ENCODE measurements around the gene MAST1.
"Not testable (repeated sequence)": the region's sequence is repeated elsewhere in the genome, so short reads cannot be mapped to it uniquely, and the experiment has no call there.

MAST1 gene

GRCh38 chr19:12801466-12802266, 36.6 kb upstream of the MAST1 start, which contains the start of the genes PRDX2 and THSD8:
TSS of gene PRDX2 (minus strand) at chr19:12801800. CDS start at chr19:12801261, 539 bp downstream.
TSS of gene THSD8 (plus strand) at chr19:12802069. CDS start at chr19:12802072, 3 bp downstream.
- peak; percentile 63 for DNase-seq

- no peak for DNase-seq
These were observed 35.8 kb upstream of the MAST1 start for GRCh38 chr19:12802267-12803106.

- no peak for DNase-seq
These were observed 34.3 kb upstream of the MAST1 start for GRCh38 chr19:12804051-12804450.

- peak; percentile 81 for DNase-seq
These were observed 31.9 kb upstream of the MAST1 start, which contains the start of gene RNASEH2A for GRCh38 chr19:12806242-12807081. TSS of gene RNASEH2A (plus strand) at chr19:12806584. CDS start at chr19:12806674, 90 bp downstream.

- no peak for DNase-seq
These were observed 23.2 kb upstream of the MAST1 start for GRCh38 chr19:12815088-12815487.

- DNase-seq: not testable (repeated sequence)
These were observed 21.1 kb upstream of the MAST1 start for GRCh38 chr19:12817188-12817587.

- DNase-seq: not testable (repeated sequence)
These were observed 20.5 kb upstream of the MAST1 start for GRCh38 chr19:12817810-12818209.

- DNase-seq: no peak
These were observed 16.6 kb upstream of the MAST1 start for GRCh38 chr19:12821761-12822160.

- no peak for DNase-seq
These were observed 12.8 kb upstream of the MAST1 start for GRCh38 chr19:12825254-12826131.

- no peak for DNase-seq
These were observed 9.8 kb upstream of the MAST1 start for GRCh38 chr19:12828494-12828893.

GRCh38 chr19:12833418-12833737, 4.9 kb upstream of the MAST1 start:
- DNase-seq: no peak

GRCh38 chr19:12833738-12834565, 4.4 kb upstream of the MAST1 start:
- DNase-seq: no peak

GRCh38 chr19:12834566-12834943, 3.8 kb upstream of the MAST1 start, which contains the start of gene RTBDN:
TSS of gene RTBDN (minus strand) at chr19:12834579. CDS start at chr19:12829979, 4,600 bp downstream.
- no peak for DNase-seq

- no peak for DNase-seq
These were observed 3.1 kb upstream of the MAST1 start for GRCh38 chr19:12834976-12835757.

- no peak for DNase-seq
These were observed 1.8 kb upstream of the MAST1 start for GRCh38 chr19:12836529-12836863.

GRCh38 chr19:12837225-12837624, 1.1 kb upstream of the MAST1 start:
- DNase-seq: no peak

- no peak for DNase-seq
These were observed 806 bp downstream of the MAST1 start for GRCh38 chr19:12838886-12839756.

GRCh38 chr19:12840091-12841079, 2.1 kb downstream of the MAST1 start:
- DNase-seq: no peak

Data from central memory CD4-positive, alpha-beta T cell (primary cell).